HG03432 (cell line): ENCODE results near the gene NPAS3.

ENCODE experiments used
- ATAC-seq: cut with Tn5 transposase; IDR thresholded peaks from one replicate; pipeline ENCODE4 v1.9.1; 2021; ENCODE audit warnings: mild to moderate bottlenecking, moderate library complexity; ENCODE audit not compliant: unreplicated experiment

Gene NPAS3

DNA sequence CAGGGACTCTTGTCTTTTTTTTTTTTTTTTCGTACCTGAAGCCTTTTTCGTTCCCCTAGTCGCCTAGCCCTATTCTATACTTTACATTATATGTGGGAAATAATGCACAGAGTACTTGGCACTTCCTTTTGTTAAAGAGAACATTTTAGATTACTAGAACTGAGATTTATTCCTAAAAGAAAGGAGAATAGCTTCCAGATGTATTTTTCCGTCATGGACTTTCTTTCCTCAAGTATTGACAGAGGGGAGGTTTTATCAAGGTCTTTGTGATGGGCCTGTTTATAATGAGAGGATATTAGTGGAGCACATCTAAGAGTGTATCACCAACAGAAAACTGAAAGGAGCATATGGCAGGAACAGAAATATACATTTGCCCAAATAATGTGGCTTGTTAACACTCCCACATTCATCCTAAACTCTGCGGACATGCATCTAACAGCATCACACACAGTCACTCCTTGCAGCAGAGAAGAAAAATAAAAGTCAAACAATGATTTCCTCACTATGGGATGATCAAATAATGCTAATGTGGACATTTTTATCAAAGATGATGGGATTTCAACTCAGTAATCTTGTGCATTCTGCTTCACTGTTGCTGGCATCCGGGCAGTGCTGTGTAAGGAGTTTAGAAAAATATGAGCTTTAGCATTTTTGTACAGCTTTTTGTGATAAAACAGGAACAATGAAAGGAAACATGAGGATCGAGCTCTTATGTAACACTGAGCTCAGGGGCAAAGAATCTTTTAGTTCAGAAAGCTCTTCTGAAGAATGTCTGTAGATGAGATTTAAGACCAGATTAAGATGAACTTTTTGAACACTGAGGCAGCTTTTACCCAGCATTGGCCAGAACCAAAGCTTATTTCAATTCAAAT, 829.1 kb downstream of the NPAS3 start:
- no peak for ATAC-seq

DNA sequence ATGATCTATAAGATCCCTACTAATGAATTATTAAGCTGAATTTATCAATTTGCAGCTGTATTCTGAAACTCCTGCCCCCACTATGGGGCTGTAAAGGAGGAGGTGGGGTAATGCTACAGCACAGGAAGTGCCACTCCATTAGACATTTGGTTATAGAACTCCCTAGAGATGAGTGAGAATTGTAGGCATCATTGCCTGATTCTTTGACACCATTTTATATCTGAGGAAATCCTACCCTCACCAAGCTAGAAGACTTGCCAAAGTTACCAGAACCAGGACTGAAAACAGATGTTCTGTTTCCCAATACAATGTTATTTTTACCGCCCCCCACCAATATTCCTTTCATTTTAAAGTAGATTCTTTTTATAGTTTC, 829.8 kb downstream of the NPAS3 start:
- no peak for ATAC-seq

DNA sequence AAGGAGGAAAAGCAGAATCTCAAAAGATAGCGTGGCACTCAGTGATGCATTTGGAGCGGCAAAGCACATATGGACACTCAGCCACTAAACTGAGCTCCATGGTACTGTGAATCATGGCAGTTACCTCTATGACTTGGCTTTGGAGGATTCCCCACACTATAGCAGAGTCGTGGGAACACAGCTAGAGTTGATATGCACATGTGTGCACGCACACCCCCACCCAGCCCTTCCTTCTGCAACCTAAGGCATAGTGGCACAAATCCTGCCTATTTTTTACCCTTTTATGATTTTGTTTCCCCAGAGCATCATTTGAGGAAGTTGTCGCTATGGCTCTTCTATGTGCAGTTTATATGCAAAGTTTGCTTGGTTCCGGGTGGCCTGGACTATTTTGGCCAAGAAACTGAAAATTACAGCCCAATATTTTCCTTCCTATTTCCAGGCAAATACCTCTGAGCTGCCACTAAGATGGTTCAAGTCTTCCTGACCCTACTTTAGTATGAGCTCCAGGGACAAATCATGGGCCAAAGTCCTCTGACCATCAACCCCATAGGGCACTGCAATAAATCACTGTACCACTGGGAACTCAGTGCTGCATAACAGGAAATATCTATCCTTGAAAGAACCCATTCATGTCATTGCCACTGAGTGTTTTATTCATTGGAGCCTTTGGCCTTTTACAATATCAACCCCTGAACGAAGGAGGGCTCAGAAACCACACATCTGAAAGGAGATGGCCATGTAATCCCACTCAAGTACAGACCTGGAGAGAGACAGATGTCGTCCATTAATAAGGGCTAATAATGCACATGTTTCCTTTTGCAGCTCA, 834.7 kb downstream of the NPAS3 start:
- ATAC-seq = no peak

DNA sequence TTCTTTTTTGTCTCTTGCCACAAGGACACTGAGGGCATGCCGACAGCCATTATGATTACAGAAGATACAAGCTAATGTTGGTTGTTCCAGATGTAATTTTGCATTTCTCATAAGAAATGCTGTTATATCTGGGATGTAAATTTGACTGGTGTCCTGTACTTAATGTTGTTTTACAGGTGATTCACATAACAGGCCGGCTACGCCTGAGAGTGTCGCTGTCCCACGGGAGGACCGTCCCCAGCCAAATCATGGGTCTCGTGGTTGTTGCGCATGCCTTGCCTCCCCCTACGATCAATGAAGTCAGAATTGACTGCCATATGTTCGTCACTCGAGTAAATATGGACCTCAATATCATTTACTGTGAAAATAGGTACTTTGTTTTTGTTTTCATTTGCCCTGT, 835.5 kb downstream of the NPAS3 start:
- no peak for ATAC-seq

DNA sequence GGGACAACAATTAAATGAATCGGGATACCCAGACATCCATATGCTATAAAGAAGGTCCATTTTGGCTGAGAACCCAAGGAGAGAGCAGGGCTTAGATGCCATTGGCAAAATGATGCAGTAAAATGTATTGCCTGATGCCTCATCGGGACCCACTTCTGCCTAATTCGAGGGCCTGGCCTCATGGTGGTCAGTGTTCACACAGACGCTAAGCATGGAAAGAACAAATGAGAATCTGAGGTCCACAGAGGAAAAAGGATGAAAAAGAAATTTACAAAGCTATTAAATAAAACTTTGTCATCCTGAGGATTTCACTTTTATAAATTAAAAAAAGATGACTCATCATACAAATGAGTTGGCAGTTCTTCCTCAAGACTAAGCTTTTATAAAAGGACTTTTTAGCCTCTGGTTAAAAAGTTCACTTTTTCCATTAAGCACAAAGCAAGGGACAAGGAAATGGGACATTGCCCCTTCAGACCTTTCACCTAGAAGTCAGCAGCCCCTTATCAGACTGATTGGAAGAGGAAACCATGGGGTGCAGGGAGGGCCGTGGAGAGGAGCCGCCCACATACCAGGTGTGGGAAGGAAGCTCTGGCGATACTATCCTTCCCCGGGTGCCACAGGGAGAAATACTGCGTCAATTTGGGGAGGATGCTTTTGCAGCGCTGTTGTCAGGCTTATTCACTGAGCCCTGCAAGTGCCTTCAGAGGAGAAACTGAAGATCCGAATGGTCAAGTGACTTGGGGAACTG, 836.2 kb downstream of the NPAS3 start:
- ATAC-seq = no peak

DNA sequence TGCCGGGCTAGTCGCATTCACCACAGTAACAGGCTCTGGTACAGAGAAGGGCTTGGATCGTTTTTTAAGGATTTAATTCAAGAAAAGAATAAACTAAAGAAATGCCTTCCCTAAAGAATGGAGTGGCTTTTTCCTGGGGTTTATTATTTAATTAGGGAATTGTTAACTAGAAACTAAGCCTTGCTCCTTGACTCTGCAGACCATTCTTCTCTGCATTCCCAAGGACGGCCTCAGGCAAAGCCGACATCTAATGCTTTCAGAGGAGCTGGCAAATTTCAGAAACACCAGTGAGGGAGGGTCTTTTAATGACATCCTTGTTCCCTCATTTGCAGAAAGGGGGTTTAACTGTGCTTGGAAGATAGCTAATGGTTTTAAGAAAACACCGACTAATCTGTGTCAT, 838.2 kb downstream of the NPAS3 start:
- ATAC-seq = no peak

DNA sequence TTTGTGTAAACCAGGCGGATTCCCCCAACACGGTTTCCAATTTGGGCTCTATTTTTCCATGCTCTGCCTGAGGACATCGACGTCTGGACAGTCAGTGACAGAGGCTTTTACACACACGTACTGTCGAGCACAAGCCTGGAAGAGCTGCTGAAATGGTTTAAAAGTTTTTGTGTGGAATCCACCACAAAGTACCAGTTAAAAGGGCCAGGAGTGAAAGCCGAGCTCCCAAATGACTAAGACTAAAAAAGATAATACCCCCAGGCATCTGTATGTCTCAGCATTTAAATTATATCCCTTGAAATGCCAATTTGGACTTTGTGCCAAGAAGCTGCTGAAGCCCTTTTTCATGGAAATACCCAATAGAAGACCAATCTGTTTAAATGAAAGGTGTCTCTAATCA, 839.0 kb downstream of the NPAS3 start:
- ATAC-seq = no peak

DNA sequence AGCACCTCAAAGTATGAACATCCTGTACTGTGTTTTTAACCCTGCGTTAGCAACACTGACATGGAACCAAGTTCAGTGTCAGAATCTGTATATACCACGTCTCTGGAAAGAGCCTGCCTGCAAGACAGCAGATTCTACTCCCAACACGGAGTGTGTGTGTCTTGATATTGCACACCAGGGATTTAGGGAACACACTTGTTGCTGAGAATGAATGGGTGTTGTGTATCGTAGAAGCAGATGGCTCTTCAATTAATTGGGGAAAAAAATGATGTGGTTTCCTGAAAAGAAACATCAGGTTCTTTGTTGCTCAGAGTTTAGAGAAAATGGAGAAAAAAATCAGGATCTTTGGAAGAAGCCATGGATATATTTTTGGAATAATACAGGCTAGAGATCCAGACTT, 841.4 kb downstream of the NPAS3 start:
- ATAC-seq = no peak

DNA sequence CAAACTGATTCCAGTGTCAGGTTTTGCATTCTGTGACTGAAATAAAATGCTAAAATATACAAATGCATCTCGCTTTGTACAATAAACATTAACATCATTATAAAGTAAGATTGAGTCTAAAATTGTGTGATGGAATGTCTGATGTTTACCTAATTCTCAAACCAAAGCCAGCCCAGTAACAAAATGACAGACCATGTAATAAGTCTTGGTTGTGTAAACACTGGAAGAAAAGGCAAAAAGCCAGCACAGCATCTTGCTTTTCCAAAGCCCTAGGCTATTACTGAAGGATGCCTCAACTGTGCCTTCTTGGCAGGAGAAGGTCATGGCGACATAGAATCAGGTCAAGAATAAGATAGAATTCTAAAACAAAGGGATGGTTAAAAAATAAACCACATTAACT, 842.6 kb downstream of the NPAS3 start:
- ATAC-seq = no peak

DNA sequence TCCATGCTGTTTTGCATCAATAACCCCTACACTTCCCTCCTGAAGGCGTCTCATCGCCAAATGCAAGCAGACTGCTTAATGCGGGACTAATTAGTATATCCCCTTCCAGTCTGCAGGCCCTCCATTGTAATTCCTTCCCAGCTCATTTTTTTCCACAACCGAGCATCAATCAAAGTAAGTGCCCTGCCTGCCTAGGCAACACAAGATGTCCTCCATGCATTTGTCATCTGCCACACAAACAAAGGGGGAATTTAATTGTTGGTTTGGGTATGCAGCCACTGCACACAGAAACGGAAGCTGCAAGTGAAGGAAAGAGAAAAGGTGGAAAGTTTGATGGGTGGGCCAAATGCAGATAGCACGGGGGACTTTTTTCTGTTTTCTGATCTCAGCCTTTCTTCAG, 844.2 kb downstream of the NPAS3 start:
- ATAC-seq = no peak

DNA sequence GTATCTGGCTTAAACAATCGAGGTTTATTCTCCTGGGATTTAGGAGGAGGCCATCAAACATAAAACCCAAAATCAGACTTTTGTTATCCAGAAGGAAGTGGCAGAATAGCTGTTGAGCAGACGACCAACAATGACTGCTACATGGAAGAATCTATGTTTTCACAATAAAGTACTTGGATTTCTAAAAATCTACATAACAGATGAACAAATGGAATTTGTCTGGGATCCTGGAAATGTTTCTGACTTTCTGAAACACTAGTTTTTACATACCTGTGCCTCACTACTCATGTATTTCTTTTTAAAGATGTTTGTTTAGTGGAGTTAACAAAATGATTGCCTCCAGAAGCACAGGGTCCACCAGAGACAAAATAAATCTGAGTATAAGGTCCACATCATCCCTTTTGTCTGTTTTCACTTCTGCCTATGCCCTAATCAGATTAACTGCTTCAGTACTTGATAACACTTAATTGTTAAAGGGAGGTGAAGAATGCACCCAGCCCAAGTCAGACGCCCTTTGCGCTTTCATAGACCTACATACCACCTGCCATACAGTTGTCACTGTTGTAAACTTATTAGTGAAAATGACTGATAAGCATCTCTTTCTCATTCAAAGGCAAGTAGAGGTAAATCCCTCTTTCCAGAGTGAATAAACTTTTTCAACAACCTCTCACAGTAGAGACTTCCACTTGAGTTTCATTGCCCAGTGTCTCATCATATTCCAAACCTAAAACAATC, 847.6 kb downstream of the NPAS3 start:
- ATAC-seq = no peak

DNA sequence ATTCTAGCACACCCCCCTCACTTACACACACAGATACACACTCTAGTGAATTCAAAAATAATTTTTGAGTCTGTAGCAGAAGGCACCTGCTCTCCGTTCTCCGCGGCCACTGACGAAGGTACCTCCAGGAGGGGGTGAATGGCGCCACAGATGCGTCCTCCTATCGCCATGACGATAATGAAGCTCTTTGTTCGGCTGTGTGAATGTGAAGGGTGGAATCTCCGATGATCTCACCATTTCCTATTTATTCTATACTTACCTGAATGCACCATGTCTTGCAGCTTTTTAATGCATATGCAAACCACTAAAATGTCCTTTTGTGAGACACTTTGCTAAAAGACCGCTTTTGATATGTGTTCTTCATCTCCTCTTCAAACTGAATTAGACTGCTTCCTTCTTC, 849.5 kb downstream of the NPAS3 start:
- ATAC-seq = no peak

DNA sequence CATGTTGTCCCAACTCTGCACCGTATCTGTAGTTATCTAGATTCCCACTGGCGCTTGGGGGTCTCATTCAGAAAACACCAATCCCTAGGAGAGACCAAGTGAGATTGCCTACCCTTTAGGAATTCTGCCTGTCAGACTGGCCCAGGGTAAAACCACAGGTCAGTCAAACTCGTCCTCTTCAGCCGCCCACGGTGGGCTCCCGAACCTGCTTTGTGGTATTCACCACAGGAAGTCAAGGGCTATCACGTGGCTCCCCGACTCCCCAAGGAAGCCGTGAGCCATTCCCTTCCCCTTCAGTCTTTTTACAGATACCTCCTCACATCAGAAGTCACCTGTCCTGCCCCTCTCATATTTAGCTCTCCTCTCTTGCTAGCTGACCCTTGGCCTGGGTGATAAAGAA, 852.3 kb downstream of the NPAS3 start:
- no peak for ATAC-seq

DNA sequence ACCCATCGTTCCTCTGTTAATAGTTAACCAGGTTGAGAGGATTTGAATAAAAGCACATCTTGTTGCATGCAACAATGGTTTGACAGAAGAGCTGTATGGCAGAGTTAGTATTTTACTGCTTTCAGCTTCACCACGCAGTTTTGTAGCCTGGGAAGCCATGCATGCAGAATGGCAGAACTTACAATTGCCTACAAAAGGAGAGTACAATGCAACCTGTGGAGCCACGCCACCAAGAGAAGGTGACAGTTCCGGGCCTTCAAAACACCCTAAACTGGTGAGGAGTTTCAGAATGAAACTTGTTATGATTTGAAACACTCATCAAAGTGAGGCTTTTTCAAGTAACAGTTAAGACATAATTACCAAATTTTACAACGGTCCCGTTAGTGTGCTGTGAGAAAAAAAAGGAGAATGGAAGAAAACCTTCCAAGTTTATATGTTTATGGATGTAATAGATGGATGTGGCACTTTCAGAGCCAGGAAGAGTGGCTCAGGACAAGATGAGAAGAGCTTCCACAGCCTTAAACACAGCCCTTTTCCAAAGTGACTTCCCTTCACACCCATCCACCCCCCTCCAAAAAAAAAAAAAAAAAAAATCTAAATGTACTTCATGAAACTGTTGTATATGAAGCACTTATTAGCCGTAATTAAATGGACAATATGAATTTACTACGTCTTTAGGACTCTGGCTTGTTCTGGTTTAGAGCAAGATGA, 853.5 kb downstream of the NPAS3 start:
- peak; percentile 74 for ATAC-seq

DNA sequence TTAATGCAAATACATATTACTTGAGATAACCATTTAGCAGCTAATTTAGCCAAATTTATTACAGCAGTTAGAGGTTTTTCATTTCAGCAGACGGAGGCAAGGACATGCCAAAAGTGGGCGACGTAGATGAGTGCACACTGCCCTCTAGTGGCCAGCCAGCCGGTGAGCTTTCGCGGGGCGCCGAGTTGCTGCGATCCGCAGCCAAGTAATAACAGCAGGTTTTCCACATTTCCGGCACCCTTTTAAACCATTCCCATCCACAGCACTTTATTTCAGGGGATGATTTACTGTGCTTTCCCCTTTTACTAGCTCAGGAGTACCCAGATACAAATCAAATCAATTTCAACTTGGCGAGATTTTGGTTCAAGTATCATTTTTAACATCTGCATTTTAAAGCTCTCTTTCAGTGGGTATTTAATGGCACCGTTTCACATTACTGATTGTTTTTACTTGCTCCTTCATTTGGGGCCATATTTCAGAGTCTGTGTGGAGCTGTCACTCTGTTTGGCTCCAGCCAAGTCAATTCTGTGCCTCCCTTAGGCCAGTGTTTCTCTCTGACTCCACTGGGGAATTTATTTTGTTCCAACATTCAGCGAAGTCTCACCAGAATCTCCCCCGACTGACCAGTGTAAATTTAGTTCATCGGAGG, 854.2 kb downstream of the NPAS3 start:
- ATAC-seq = peak; percentile 59

DNA sequence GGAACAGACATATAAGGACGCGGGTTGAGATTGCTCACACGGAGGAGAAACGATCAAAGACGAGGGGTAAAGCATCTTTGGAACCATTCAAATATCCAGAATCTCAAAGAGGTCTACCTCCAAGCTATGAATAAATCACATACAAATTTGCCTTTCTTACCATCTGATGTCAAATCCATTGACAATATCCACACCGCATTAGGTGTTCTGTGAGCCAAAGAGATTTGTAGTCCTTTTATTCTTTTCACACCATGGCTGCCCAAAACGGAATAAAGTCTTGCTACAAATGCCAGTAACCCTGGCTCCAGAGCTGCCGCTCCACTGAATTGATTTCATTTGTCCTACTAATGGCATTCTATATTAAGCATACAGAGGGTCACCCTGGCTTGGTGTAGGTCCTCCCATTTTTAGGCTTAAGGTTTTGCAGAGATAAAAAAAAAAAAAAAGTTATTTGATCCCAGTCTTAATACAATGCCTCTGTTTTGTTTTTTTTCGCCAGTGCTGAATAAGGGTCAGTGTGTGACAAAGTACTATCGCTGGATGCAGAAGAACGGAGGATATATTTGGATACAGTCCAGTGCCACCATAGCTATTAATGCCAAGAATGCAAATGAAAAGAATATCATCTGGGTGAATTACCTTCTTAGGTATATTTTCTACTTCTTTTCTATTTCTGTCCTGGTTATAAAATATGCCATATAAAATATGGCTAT, 854.9 kb downstream of the NPAS3 start:
- no peak for ATAC-seq

DNA sequence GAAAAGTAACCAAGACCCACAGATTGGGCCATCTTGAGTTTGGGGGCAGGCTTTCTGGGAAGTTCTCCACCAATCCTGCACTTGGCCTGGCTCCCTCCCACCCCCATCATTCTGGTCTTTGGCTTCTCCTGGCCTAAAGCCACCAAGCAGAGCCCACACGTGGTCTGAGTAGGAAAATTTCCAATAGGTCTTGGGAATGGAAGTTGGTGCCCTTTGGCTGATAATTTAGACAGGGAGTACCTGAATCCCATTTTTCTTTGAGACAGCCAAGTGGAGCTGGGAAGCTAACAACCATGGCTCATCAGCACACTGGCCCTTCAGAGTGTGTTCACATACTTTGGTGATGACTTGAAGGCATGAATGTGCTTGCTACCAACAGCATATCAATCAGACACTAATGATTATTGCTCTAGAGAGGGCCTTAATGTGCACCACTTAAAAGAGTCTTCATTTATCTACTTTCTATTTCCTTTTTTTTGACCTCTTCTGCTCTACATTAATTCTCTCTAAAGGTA, 856.2 kb downstream of the NPAS3 start:
- ATAC-seq = no peak

DNA sequence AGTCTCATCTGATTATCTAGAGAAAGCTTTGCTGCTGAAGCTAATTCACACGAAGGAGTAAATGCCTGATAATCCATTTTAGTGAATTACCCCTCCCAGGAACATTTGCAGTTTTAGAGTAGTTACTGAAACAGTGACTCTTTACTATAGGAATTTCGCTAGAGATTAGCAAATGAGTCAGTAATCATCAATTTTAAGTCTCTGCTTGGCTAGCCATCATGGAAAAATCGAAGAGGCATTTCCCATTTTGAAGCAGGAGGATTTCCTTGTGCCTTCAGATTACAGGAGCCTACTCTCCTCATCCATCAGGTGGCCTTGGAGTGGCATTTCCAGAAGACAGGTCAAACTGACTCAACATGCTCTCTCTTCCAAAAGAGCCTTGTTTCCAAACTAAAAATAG, 857.7 kb downstream of the NPAS3 start:
- no peak for ATAC-seq
